Measurements from ENCODE around the gene MPND. TPM values are rescaled to one million over a fixed set of nuclear protein-coding genes. Genes with fewer than 3 reads are reported as not detected.
A peak's percentile ranks its signal among the peaks of the same experiment; 100 is the strongest.

MPND gene
- total and polyA plus RNA-seq, 7 experiments from 2014 or later: 4.0 to 24.4 (median 14.9) TPM

- peak overlapping the region; percentile 87 for H3K4me3 ChIP-seq (ENCODE audit: low read length)
- no peak for ATAC-seq
- Mint-ChIP-seq H3K36me3 (peaks cover 0 to 16% (median 5%) of the 10 kb centered on the region in 5 donors), H3K9me3 (peaks cover 0 to 1% (median 0%) of the 10 kb centered on the region in 11 donors), H3K4me3 (peak overlapping the region; percentile 80 to 99 (median 91)), H3K27ac (peak overlapping the region; percentile 67 to 99 (median 88)), H3K4me1 (peaks cover 24 to 80% (median 66%) of the 10 kb centered on the region in 7 donors), H3K27me3 (no peaks in the 10 kb centered on the region)
- H3K27me3 ChIP-seq (ENCODE audit: control insufficient read depth in 2 of 2, insufficient read depth in 2 of 2, low read length in 2 of 2): no peaks in the 10 kb centered on the region
- H3K27ac ChIP-seq (ENCODE audit: low read depth, low read length): peak overlapping the region; percentile 97
- ChIA-PET CTCF (interaction anchor here (0.6 to 0.7 kb wide), 3 partner anchors 23 to 151 kb away, joined by 3 read pairs; no protein-coding TSS in a partner anchor), POLR2A (interaction anchor here (1.0 to 3.3 kb wide), 8 partner anchors 20 to 414 kb away, joined by 3 to 29 read pairs (median 3); partner anchors contain the start of genes EEF2 and MPND)
- no peaks in the 10 kb centered on the region for H3K9me3 ChIP-seq (ENCODE audit: control insufficient read depth in 2 of 3, low read length in 3 of 3)
- peaks cover 0 to 18% (median 1%) of the 10 kb centered on the region in 3 experiments for H3K36me3 ChIP-seq (ENCODE audit: control insufficient read depth in 2 of 3, insufficient read depth in 3 of 3, low read length in 3 of 3)
- DNase-seq: peak in 2 of 9 donors; percentile 6 to 20
- H3K4me1 ChIP-seq (ENCODE audit: control insufficient read depth in 2 of 2, insufficient read depth in 2 of 2, low read length in 2 of 2): peaks cover 31 to 38% of the 10 kb centered on the region in 2 donors
- intact Hi-C loops (cut with micrococcal nuclease): loop anchor here (1.0 to 5.0 kb wide), 17 partner anchors 19 to 1503 kb away; partner anchors contain the start of genes MPND (in 2 of the 2), ANKRD24 (in 1 of the 2), CACTIN (in 1 of the 2) and EEF2 (in 1 of the 2)
Measured at GRCh38 chr19:4399812-4400134, 56.4 kb downstream of the MPND start.

GRCh38 chr19:4400135-4400936, 57.0 kb downstream of the MPND start, which contains the start of gene SH3GL1:
TSS of gene SH3GL1 (minus strand) at chr19:4400547. CDS start at chr19:4400368, 179 bp downstream.
- Mint-ChIP-seq H3K4me3 (peak within 1 kb of the TSS; percentile 80 to 99 (median 92)), H3K9me3 (peaks cover 0 to 1% (median 0%) of the 10 kb centered on the region in 11 donors), H3K36me3 (peaks cover 0 to 12% (median 5%) of the 10 kb centered on the region in 5 donors), H3K27me3 (no peaks in the 10 kb centered on the region), H3K27ac (peak within 1 kb of the TSS; percentile 87 to 100 (median 99)), H3K4me1 (peaks cover 23 to 75% (median 60%) of the 10 kb centered on the region in 7 donors)
- Histone ChIP-seq H3K9me3 (ENCODE audit: control insufficient read depth in 2 of 3, low read length in 3 of 3) (no peaks in the 10 kb centered on the region), H3K27ac (ENCODE audit: low read depth, low read length) (peak within 1 kb of the TSS; percentile 97), H3K4me1 (ENCODE audit: control insufficient read depth in 2 of 2, insufficient read depth in 2 of 2, low read length in 2 of 2) (peaks cover 31 to 38% of the 10 kb centered on the region in 2 donors), H3K27me3 (ENCODE audit: control insufficient read depth in 2 of 2, insufficient read depth in 2 of 2, low read length in 2 of 2) (no peaks in the 10 kb centered on the region), H3K36me3 (ENCODE audit: control insufficient read depth in 2 of 3, insufficient read depth in 3 of 3, low read length in 3 of 3) (peaks cover 0 to 14% (median 0%) of the 10 kb centered on the region in 3 experiments), H3K4me3 (ENCODE audit: low read length) (peak within 1 kb of the TSS; percentile 87)
- intact Hi-C loops (cut with micrococcal nuclease): loop anchor here (1.0 to 5.0 kb wide), 17 partner anchors 20 to 1502 kb away; partner anchors contain the start of genes MPND (in 2 of the 2), ANKRD24 (in 1 of the 2), CACTIN (in 1 of the 2) and EEF2 (in 1 of the 2)
- peak; percentile 87 for ATAC-seq
- DNase-seq: peak; percentile 87 to 98 (median 92)
- CTCF ChIA-PET: interaction anchor here (0.6 to 0.9 kb wide), 7 partner anchors 24 to 151 kb away, joined by 3 to 5 read pairs (median 3); partner anchors contain the start of gene MPND
- POLR2A ChIA-PET: interaction anchor here (0.6 to 3.3 kb wide), 9 partner anchors 20 to 415 kb away, joined by 3 to 29 read pairs (median 3); partner anchors contain the start of genes EEF2 and MPND

- H3K9me3 Mint-ChIP-seq: peaks cover 0 to 1% (median 0%) of the 10 kb centered on the region in 11 donors
- Histone ChIP-seq H3K27ac (ENCODE audit: low read depth, low read length) (peak overlapping the region; percentile 97), H3K4me3 (ENCODE audit: low read length) (peak overlapping the region; percentile 48), H3K27me3 (ENCODE audit: control insufficient read depth in 2 of 2, insufficient read depth in 2 of 2, low read length in 2 of 2) (no peaks in the 10 kb centered on the region), H3K4me1 (ENCODE audit: control insufficient read depth in 2 of 2, insufficient read depth in 2 of 2, low read length in 2 of 2) (peaks cover 31 to 38% of the 10 kb centered on the region in 2 donors), H3K9me3 (ENCODE audit: control insufficient read depth in 2 of 3, low read length in 3 of 3) (no peaks in the 10 kb centered on the region), H3K36me3 (ENCODE audit: control insufficient read depth in 2 of 3, insufficient read depth in 3 of 3, low read length in 3 of 3) (peaks cover 0 to 11% (median 0%) of the 10 kb centered on the region in 3 experiments)
- H3K4me1 Mint-ChIP-seq: peaks cover 18 to 68% (median 54%) of the 10 kb centered on the region in 7 donors
- POLR2A ChIA-PET: interaction anchor here (0.6 to 3.3 kb wide), 14 partner anchors 21 to 639 kb away, joined by 3 to 29 read pairs (median 3); partner anchors contain the start of genes MPND, MRPL54, TMIGD2 and UBXN6
- peaks cover 0 to 10% (median 3%) of the 10 kb centered on the region in 5 donors for H3K36me3 Mint-ChIP-seq
- peak overlapping the region; percentile 87 to 100 (median 99) for H3K27ac Mint-ChIP-seq
- DNase-seq: no peak
- no peaks in the 10 kb centered on the region for H3K27me3 Mint-ChIP-seq
- intact Hi-C loops (cut with micrococcal nuclease): loop anchor here (1.0 to 5.0 kb wide), 17 partner anchors 56 to 1501 kb away; partner anchors contain the start of genes UBXN6 (in 2 of the 2), YJU2 (in 2 of the 2), ANKRD24 (in 1 of the 2) and CACTIN (in 1 of the 2)
- peak overlapping the region; percentile 80 to 95 (median 90) for H3K4me3 Mint-ChIP-seq
- no peak for ATAC-seq
- CTCF ChIA-PET: interaction anchor here (0.6 to 1.8 kb wide), 7 partner anchors 32 to 1320 kb away, joined by 3 to 11 read pairs (median 3); partner anchors contain the start of genes MPND and MRPL54
Measured at GRCh38 chr19:4401769-4402170, 58.4 kb downstream of the MPND start.

GRCh38 chr19:4402171-4403004, 59.0 kb downstream of the MPND start, which contains the start of gene CHAF1A:
TSS of gene CHAF1A (plus strand) at chr19:4402640. CDS start at chr19:4402763, 123 bp downstream.
- peak within 1 kb of the TSS; percentile 80 for H3K4me3 ChIP-seq (ENCODE audit: low read length)
- peak within 1 kb of the TSS; percentile 80 to 95 (median 91) for H3K4me3 Mint-ChIP-seq
- ChIA-PET POLR2A (interaction anchor here (0.6 to 3.3 kb wide), 15 partner anchors 22 to 640 kb away, joined by 3 to 29 read pairs (median 3); partner anchors contain the start of genes MPND, MRPL54, TMIGD2 and UBXN6), CTCF (interaction anchor here (0.6 to 1.8 kb wide), 8 partner anchors 33 to 1319 kb away, joined by 3 to 11 read pairs (median 3); partner anchors contain the start of genes MPND and MRPL54)
- H3K4me1 Mint-ChIP-seq: peaks cover 14 to 62% (median 48%) of the 10 kb centered on the region in 7 donors
- ATAC-seq: peak; percentile 90
- no peaks in the 10 kb centered on the region for H3K9me3 ChIP-seq (ENCODE audit: control insufficient read depth in 2 of 3, low read length in 3 of 3)
- intact Hi-C loops (cut with micrococcal nuclease): loop anchor here (1.0 to 5.0 kb wide), 14 partner anchors 55 to 1500 kb away; partner anchors contain the start of genes UBXN6 (in 2 of the 2), YJU2 (in 2 of the 2), ANKRD24 (in 1 of the 2) and DOHH (in 1 of the 2)
- peaks cover 0 to 1% (median 0%) of the 10 kb centered on the region in 11 donors for H3K9me3 Mint-ChIP-seq
- peak; percentile 94 to 100 (median 98) for DNase-seq
- H3K27ac ChIP-seq (ENCODE audit: low read depth, low read length): peak within 1 kb of the TSS; percentile 97
- no peaks in the 10 kb centered on the region for H3K27me3 ChIP-seq (ENCODE audit: control insufficient read depth in 2 of 2, insufficient read depth in 2 of 2, low read length in 2 of 2)
- no peaks in the 10 kb centered on the region for H3K27me3 Mint-ChIP-seq
- H3K36me3 Mint-ChIP-seq: peaks cover 0 to 8% (median 0%) of the 10 kb centered on the region in 5 donors
- H3K27ac Mint-ChIP-seq: peak within 1 kb of the TSS; percentile 87 to 100 (median 99)
- H3K36me3 ChIP-seq (ENCODE audit: control insufficient read depth in 2 of 3, insufficient read depth in 3 of 3, low read length in 3 of 3): peaks cover 0 to 5% (median 0%) of the 10 kb centered on the region in 3 experiments
- peaks cover 31 to 35% of the 10 kb centered on the region in 2 donors for H3K4me1 ChIP-seq (ENCODE audit: control insufficient read depth in 2 of 2, insufficient read depth in 2 of 2, low read length in 2 of 2)

- peak overlapping the region; percentile 97 for H3K27ac ChIP-seq (ENCODE audit: low read depth, low read length)
- no peaks in the 10 kb centered on the region for H3K27me3 Mint-ChIP-seq
- H3K9me3 Mint-ChIP-seq: peaks cover 0 to 1% (median 0%) of the 10 kb centered on the region in 11 donors
- H3K4me1 Mint-ChIP-seq: peaks cover 14 to 56% (median 45%) of the 10 kb centered on the region in 7 donors
- no peak for ATAC-seq
- peak overlapping the region; percentile 73 to 95 (median 88) for H3K4me3 Mint-ChIP-seq
- CTCF ChIA-PET: interaction anchor here (1.8 kb wide), 1 partner anchor 33 kb away, joined by 11 read pairs; no protein-coding TSS in a partner anchor
- H3K4me3 ChIP-seq (ENCODE audit: low read length): peak overlapping the region; percentile 80
- POLR2A ChIA-PET: interaction anchor here (1.3 to 3.3 kb wide), 4 partner anchors 22 to 55 kb away, joined by 3 to 29 read pairs (median 4); partner anchors contain the start of gene UBXN6
- intact Hi-C loops (cut with micrococcal nuclease): loop anchor here (2.0 to 5.0 kb wide), 7 partner anchors 396 to 1499 kb away; partner anchors contain the start of genes DOHH (in 1 of the 2), EEF2 (in 1 of the 2), NDUFA11 (in 1 of the 2) and PIAS4 (in 1 of the 2)
- H3K36me3 ChIP-seq (ENCODE audit: control insufficient read depth in 2 of 3, insufficient read depth in 3 of 3, low read length in 3 of 3): peaks cover 0 to 4% (median 0%) of the 10 kb centered on the region in 3 experiments
- no peak for DNase-seq
- H3K27ac Mint-ChIP-seq: peak overlapping the region; percentile 14 to 92 (median 59)
- peaks cover 0 to 6% (median 0%) of the 10 kb centered on the region in 5 donors for H3K36me3 Mint-ChIP-seq
- peaks cover 28 to 33% of the 10 kb centered on the region in 2 donors for H3K4me1 ChIP-seq (ENCODE audit: control insufficient read depth in 2 of 2, insufficient read depth in 2 of 2, low read length in 2 of 2)
- H3K9me3 ChIP-seq (ENCODE audit: control insufficient read depth in 2 of 3, low read length in 3 of 3): no peaks in the 10 kb centered on the region
- no peaks in the 10 kb centered on the region for H3K27me3 ChIP-seq (ENCODE audit: control insufficient read depth in 2 of 2, insufficient read depth in 2 of 2, low read length in 2 of 2)
Measured at GRCh38 chr19:4403005-4403761, 59.8 kb downstream of the MPND start.

All from naive thymus-derived CD4-positive, alpha-beta T cell (primary cell).